ENCODE data around the gene PDE11A. TPM values are rescaled to one million over a fixed set of nuclear protein-coding genes. Genes with fewer than 3 reads are reported as not detected.

Gene PDE11A
- total RNA-seq, 4 donors from 2014 or later: 0.82 to 16.2 (median 4.3) TPM

DNA sequence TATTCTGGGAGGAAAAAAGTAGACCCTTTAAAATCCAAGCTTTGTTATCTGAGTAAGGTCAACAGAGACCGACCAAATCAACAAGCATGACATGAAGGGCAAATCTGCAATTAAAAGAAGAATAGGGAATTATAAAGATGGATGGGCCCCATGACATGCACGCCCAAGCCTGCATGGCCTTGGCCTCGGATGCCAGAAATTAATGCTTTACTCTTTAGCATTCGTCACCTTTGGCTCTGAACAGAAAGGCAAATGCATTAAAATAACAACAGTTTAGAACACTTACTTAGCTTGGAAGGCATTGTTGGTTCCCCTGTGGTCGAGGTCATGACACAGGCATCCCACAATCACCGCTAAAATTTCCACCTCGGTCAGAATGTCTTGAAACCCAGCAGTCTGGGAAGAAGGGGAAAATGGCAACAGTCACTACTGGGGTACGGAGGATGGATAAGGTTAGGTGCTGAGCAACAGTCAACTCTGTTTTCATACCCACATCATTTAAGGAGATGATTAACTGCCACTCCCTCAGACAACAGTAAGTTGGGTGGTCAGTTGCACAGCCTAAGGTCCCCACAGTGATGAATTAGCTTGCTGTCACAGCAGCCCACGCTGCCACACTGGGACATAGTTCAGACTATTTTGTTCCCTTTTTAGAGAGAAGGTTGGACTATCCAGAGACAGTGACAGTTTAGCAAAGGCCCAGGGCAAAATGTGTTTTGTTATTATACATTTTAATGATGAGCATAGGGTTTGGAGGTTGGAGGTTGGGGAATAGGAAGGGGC is 360.9 kb downstream of the PDE11A start:
- in situ Hi-C loops (cut with MboI; ENCODE audit: low sequenced_read_pairs in 4 of 4) (no loop called here), intact Hi-C loops (cut with DNase I; ENCODE audit: low total_unique reads) (no loop called here)
- ATAC-seq (no peak), DNase-seq (no peak)
- Histone ChIP-seq H3K9me3 (no peaks in the 10 kb centered on the region), H3K36me3 (no peaks in the 10 kb centered on the region), H3K4me3 (no peak overlapping the region), H3K27ac (no peak overlapping the region), H3K27me3 (no peaks in the 10 kb centered on the region), H3K4me1 (no peaks in the 10 kb centered on the region)
- TF ChIP-seq, protein P1, sequence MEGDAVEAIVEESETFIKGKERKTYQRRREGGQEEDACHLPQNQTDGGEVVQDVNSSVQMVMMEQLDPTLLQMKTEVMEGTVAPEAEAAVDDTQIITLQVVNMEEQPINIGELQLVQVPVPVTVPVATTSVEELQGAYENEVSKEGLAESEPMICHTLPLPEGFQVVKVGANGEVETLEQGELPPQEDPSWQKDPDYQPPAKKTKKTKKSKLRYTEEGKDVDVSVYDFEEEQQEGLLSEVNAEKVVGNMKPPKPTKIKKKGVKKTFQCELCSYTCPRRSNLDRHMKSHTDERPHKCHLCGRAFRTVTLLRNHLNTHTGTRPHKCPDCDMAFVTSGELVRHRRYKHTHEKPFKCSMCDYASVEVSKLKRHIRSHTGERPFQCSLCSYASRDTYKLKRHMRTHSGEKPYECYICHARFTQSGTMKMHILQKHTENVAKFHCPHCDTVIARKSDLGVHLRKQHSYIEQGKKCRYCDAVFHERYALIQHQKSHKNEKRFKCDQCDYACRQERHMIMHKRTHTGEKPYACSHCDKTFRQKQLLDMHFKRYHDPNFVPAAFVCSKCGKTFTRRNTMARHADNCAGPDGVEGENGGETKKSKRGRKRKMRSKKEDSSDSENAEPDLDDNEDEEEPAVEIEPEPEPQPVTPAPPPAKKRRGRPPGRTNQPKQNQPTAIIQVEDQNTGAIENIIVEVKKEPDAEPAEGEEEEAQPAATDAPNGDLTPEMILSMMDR (IDR thresholded peaks at IDR 0.05 in 4 of 5, conservative IDR thresholded peaks at IDR 0.05 in 1 of 5): no peak
- no peak for TF ChIP-seq POLR2A (IDR thresholded peaks at IDR 0.05)

DNA sequence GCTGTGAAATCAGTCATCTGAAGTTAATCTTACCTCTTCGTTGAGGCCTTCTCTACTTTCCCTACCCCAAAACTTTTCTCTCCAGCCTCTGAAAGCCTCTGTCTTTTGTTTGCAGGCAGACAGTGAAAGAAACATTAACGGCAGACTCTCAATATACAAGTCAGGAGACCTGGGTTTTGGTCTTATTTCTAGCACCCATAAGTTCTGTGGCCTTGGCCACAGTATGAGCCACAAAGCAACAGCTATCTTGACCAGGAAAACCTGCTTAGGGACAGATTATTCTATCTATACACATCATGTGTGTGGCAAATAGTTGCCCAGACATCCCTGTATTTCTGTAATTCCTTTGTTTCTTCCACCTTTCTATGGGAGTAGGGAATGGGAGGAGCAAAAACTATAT is 361.7 kb downstream of the PDE11A start:
- Histone ChIP-seq H3K27ac (no peak overlapping the region), H3K4me3 (no peak overlapping the region), H3K9me3 (no peaks in the 10 kb centered on the region), H3K27me3 (no peaks in the 10 kb centered on the region), H3K36me3 (no peaks in the 10 kb centered on the region), H3K4me1 (no peaks in the 10 kb centered on the region)
- TF ChIP-seq POLR2A (IDR thresholded peaks at IDR 0.05): no peak
- TF ChIP-seq, protein P1 (IDR thresholded peaks at IDR 0.05 in 4 of 5, conservative IDR thresholded peaks at IDR 0.05 in 1 of 5): no peak
- no peak for ATAC-seq
- intact Hi-C loops (cut with DNase I; ENCODE audit: low total_unique reads): no loop called here
- in situ Hi-C loops (cut with MboI; ENCODE audit: low sequenced_read_pairs in 4 of 4): no loop called here
- no peak for DNase-seq

- ATAC-seq: no peak
- H3K4me3 ChIP-seq: no peak overlapping the region
- intact Hi-C loops (cut with DNase I; ENCODE audit: low total_unique reads) (no loop called here), in situ Hi-C loops (cut with MboI; ENCODE audit: low sequenced_read_pairs in 4 of 4) (no loop called here)
- no peak overlapping the region for H3K27ac ChIP-seq
- no peak for DNase-seq
- H3K36me3 ChIP-seq: no peaks in the 10 kb centered on the region
- TF ChIP-seq, protein P1 (IDR thresholded peaks at IDR 0.05 in 4 of 5, conservative IDR thresholded peaks at IDR 0.05 in 1 of 5): no peak
- no peak for TF ChIP-seq POLR2A (IDR thresholded peaks at IDR 0.05)
- H3K4me1 ChIP-seq: no peaks in the 10 kb centered on the region
- no peaks in the 10 kb centered on the region for H3K27me3 ChIP-seq
- H3K9me3 ChIP-seq: no peaks in the 10 kb centered on the region
Observed at GRCh38 chr2:177709986-177710401, 362.6 kb downstream of the PDE11A start.

DNA sequence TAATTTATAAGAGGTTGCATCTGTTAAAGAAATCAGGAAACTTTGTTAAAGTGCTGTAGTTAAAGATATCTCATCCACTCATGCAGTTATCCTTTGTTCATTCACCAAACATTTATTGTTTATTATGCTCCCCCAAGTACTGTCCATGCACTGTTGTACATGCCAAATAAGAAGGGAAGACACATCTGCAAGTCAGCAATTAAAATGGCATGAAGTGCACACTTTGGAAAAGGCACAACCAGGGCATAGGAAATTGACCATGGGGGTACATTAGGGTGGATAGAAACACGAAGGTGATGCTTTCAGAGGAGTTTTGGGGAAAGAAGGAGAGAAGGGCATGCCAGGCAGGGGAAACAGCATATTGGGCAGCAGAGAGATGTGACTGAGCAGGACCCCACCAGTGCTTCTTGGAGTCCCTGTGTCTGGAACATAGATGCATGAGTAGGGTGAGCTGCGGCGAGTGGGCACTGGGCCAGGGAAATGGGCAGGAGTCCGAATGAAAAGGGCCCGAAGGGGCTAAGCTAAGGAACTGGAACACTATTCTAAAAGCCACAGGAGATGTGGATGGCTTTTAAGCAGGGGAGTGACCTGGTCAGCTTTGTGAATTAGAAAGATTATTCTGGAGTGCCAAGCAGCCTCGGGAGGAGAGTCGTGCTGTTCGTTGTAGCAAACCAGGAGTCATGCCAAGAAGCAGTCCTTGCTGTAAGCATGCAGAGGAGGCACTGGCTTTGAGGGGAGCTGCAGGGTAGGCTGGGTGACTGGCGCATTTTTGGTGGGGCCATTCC is 363.7 kb downstream of the PDE11A start:
- intact Hi-C loops (cut with DNase I; ENCODE audit: low total_unique reads) (no loop called here), in situ Hi-C loops (cut with MboI; ENCODE audit: low sequenced_read_pairs in 4 of 4) (no loop called here)
- H3K9me3 ChIP-seq: no peaks in the 10 kb centered on the region
- TF ChIP-seq, protein P1 (IDR thresholded peaks at IDR 0.05 in 4 of 5, conservative IDR thresholded peaks at IDR 0.05 in 1 of 5): no peak
- TF ChIP-seq POLR2A (IDR thresholded peaks at IDR 0.05): no peak
- no peak overlapping the region for H3K4me3 ChIP-seq
- DNase-seq (no peak), ATAC-seq (no peak)
- no peaks in the 10 kb centered on the region for H3K27me3 ChIP-seq
- no peak overlapping the region for H3K27ac ChIP-seq
- H3K4me1 ChIP-seq: no peaks in the 10 kb centered on the region
- H3K36me3 ChIP-seq: no peaks in the 10 kb centered on the region
